CD1c-positive myeloid dendritic cell (primary cell): ENCODE measurements around the gene PDHX.

Experiments used
- DNase-seq: peaks from one replicate; pipeline ENCODE4 v3.0.0-alpha.2; 2016; ENCODE audit errors: extremely low spot score

Gene PDHX

GRCh38 chr11:34957206-34957605 lies 40.8 kb downstream of the PDHX start:
- DNase-seq: peak; percentile 41

DNA sequence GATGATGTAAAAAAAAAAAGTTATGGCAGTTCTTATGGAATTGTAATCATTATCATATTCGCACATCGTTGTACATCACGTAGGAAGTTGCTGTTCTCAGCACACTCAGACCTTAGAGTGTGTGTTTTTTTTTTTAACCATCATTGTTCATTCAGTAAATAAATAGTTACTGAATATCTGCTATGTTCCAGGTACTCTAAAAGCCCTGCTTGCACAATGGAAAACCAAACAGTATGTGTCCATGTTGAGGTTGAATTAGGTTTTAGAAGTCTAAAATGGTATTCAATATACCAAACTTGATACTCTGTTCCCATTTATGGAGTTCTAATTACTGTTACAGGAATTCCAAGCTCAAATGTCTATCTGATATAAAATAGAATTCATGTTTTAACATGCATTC lies 41.2 kb downstream of the PDHX start:
- DNase-seq: no peak

GRCh38 chr11:34959770-34960169 lies 43.4 kb downstream of the PDHX start:
- DNase-seq: no peak

- DNase-seq: no peak
Measured at GRCh38 chr11:34960277-34960676, 43.9 kb downstream of the PDHX start.

DNA sequence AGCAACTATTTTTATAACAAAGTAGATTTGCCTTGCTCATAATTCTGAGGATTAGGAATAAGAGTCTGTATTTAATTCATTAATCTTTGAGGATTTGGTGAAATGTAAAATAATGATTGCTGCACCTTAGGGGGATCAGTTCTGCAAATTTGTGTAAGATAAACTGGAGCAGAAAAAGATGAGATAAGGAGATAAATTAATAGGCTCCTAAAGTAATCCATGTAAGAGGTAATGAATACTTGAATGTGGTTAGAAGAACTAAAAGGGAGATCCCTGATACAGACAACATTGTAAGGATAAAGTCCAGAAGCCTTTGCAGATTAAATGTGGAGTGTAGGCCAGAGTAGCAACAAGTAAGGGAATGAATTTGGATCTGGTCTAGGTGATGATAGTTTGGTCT lies 45.6 kb downstream of the PDHX start:
- no peak for DNase-seq

- DNase-seq: no peak
Measured at GRCh38 chr11:34963351-34963750, 46.9 kb downstream of the PDHX start.

GRCh38 chr11:34964610-34965331 lies 48.4 kb downstream of the PDHX start:
- no peak for DNase-seq

DNA sequence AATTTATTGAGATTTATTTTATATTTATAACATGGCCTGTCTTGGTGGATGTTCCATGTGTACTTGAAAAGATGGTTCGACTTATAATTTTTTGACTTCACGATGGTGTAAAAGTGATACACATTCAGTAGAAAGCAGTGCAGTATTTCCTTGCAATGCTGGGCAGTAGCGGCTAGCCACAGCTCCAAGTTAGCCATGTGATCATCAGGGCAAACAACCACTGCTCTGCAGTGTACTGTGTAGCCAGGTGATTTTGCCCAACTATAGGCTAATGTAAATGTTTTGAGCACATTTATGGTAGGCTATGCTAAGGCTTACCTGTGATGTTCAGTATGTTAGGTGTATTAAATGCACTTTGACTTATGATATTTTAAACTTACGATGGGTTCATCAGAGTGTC lies 52.4 kb downstream of the PDHX start:
- DNase-seq: no peak

- no peak for DNase-seq
Measured at GRCh38 chr11:34970033-34970432, 53.6 kb downstream of the PDHX start.

DNA sequence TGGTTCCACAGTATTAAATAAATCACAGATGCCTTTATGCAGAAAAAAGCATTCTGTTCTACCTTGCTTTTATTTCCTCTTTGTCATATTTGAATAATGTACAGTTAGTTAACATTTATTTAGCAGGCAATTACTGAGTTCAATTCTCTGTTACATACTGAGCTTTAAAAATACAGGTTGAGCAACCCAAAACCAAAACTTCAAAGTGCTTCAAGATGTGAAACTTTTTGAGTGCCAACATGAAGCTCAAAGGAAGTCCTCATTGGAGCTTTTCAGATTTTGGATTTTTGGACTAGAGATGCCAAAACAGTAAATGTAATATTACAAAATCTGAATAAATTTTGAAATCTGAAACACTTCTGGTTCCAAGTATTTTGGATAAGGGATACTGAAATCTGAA lies 54.1 kb downstream of the PDHX start:
- DNase-seq: no peak

GRCh38 chr11:34971928-34972327 lies 55.5 kb downstream of the PDHX start:
- DNase-seq: no peak

DNA sequence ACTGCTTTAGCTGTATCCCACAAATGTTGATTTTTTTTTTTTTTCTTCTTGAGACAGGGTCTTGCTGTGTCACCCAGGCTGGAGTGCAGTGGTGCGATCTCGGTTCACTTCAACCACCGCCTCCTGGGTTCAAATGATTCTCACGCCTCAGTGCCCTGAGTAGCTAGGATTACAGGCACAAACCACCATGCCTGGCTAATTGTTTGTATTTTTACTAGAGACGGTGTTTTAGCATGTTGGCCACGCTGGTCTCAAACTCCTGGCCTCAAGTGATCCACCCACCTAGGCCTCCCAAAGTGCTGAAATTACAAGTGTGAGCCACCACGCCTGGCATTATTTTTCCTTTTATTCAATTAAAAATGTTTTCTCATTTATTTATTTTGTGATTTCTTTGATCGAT lies 55.9 kb downstream of the PDHX start:
- DNase-seq: no peak

DNA sequence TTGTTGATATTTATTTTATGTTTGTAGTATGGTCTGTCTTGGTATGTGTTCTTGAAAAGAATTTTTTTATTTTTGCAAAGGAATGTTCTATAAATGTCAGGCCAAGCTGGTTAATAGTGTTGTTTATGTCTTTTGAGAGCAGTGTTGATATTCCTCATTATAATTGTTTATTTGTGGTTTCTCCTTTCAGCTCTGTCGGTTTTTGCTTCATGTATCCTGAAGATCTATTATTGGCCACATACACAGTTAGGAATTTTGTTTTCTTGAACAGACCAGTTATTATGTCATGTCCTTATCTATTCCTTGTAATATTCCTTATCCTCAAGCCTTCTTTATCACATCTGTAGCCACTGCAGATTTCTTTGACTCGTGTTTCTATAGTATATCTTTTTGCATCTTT lies 56.5 kb downstream of the PDHX start:
- no peak for DNase-seq

GRCh38 chr11:34975482-34975881 lies 59.1 kb downstream of the PDHX start:
- no peak for DNase-seq

GRCh38 chr11:34976496-34977088 lies 60.2 kb downstream of the PDHX start:
- no peak for DNase-seq

DNA sequence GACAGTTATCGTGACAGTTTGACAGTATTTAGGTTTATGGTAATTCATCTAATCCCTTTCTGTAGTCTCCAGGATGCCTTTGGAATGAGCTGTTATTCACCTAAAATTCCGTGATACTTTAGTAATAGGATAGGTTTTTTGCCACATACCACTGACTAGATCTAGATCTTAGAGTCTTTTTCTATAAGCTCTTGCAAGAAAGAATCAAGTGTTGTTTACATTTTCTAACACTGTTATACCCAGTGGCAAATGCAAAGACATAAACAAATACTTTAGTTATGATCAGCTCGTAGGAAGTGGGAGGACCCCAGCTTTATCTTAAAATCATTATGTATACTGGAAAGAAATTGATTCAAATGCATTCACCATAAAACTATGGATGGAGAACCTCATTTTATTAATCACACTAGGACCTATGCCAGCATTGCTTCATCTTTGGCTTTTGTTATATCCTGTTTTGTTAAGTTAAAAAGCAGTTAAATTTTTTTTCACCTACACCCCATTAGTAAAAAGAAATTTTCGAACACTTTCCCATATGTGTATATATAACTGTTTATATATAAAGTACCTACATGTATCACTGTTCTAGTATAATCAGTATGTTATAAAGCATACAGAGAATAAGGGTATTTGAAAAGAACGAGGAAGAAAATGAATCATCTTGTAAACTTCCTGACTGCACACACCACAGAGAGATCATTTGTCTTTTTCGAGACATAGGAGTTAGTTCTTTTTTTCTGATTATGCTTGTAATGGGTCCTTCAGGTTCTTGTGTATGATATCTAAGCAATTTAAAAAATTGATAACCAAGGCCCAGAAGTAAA lies 60.9 kb downstream of the PDHX start:
- no peak for DNase-seq

- no peak for DNase-seq
Measured at GRCh38 chr11:34978236-34979191, 62.1 kb downstream of the PDHX start.

DNA sequence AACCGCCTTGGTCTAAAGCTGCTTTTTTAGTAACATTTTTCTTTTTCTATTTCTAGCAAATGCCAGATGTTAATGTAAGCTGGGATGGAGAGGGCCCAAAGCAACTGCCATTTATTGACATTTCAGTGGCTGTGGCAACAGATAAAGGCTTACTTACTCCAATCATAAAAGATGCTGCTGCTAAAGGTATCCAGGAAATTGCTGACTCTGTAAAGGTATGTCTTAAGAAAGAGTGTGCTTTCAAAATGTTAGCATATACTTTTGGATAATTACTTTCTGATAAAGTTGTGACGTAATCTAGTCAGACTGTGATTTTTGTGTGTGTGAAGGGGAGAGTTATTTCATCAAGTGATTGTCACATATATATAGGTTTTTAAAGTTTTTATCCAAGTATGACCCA lies 68.1 kb downstream of the PDHX start:
- DNase-seq: no peak

DNA sequence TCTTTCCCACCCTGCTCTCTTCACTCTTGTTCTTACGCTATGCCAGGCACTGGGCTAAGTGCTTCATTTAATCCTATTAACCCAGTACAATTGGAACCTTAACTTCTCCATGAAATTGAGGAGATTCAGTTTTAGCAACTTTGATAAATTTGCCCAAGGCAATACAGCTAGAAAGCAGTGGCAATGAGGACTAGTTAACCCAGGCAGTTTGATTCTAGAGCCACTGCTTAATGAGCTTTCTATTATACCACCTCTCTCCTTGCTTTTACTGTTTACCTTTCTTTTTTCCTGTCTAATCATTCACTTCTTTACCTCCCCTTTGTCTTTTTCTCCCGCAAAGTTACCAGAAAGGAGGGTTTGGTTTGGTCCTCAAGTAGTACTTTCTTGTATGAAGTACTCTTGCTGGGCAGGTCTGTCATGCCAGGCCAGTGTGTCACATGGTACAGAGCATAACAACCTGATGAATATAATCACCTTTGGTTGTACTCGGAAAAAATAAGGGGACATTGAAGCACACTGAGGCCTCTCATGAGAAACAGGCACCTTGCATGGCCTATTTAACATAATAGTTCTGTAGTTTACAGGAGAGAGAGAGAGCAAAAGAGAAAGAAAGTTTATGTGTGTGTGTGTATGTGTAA lies 70.6 kb downstream of the PDHX start:
- no peak for DNase-seq

GRCh38 chr11:34987617-34988016 lies 71.2 kb downstream of the PDHX start:
- no peak for DNase-seq
